GM18873 (cell line): ENCODE measurements around the gene SPATA12.

ENCODE experiments used
- ATAC-seq: cut with Tn5 transposase; IDR thresholded peaks from one replicate; pipeline ENCODE4 v1.9.1; 2021; ENCODE audit warnings: mild to moderate bottlenecking, moderate library complexity, moderate number of reproducible peaks; ENCODE audit not compliant: unreplicated experiment, low FRiP score

SPATA12 gene, protein sequence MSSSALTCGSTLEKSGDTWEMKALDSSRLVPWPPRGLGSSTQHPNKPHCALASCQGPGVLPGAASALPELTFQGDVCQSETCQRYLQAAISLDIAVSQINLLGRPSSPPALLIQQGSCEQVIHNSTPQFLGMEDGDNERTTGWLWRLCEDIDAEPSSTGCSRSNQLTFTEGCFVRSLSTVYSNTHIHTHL

DNA sequence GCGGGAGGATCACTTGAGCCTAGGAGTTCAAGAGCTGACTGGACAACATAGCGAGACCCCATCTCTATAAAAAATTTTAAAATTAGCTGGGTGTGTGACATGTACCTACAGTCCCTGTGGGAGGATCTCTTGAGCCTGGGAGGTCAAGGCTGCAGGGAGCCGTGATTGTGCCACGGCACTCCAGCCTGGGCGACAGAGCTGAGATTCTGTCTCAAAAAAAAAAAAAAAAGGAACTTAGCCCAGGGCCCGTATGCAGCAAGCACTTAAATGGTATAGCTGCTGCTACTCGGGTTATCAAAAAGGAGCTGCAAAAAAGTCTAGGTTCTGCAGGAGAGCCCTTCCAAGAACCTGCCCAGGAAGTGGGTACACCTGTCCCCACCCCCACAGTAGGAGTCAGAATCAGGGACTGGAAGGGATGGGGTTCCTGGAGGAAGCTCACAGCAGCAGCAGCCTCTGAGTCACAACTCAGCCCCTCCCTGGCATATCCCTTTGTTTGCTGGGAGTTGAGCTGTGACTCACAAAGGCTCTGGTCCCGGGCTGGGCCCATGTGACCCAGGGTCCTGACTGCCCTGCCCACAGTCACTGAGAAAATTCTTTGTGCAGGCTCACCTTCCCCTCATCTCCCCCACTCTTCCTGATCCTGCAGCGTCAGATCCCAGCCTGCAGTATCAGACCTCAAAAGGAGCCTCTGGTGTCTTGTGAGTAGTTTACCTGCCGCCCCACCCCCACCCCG is at the start of gene SPATA12:
Gene SPATA12 (plus strand): TSS at position 576 of the 733 bp plus-strand sequence. CDS start 13,031 bp downstream, outside the sequence.
- no peak for ATAC-seq

- ATAC-seq = no peak
Observed at GRCh38 chr3:57011022-57011421, 49.4 kb upstream of the SPATA12 start.

- no peak for ATAC-seq
Observed at GRCh38 chr3:57012847-57013246, 47.6 kb upstream of the SPATA12 start.

DNA sequence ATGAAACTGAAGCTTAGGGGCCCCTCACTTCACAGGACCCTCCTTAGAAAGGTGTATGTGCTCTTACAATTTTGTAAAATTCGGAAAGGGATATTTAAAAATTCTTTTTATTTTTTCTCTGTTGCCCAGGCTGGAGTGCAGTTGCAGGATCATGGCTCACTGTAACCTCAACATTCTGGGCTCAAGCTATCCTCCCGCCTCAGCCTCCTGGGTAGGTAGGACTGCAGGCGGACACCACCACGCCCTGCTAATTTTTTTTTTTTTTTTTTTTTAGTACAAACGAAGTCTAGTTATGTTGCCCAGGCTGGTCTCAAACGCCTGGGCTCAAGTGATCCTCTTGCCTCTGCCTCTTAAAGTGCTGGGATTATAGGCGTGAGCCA is 45.1 kb upstream of the SPATA12 start:
- no peak for ATAC-seq

GRCh38 chr3:57015912-57016311 is 44.6 kb upstream of the SPATA12 start:
- no peak for ATAC-seq

- ATAC-seq = no peak
Observed at GRCh38 chr3:57017459-57017845, 43.0 kb upstream of the SPATA12 start.

- no peak for ATAC-seq
Observed at GRCh38 chr3:57018246-57018645, 42.2 kb upstream of the SPATA12 start.

DNA sequence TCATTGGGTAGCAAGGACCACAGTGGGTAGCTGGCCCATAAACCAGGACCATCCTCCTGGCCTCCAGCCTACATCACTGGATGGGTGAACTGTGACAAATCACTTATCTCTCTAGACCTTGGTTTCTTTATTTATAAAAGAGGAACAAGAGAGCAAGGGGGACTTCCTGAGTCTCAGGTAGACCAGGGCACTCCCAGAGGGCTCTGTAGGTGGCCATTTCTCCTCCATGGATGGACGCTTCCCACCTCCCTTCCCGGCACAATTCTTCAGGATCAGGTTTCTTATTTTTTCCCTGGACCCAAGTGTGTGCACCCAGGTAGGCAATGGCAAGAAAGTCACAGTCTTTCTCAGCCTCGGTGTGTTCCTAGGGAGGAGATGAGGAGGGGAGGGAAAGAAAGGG is 41.4 kb upstream of the SPATA12 start:
- no peak for ATAC-seq

DNA sequence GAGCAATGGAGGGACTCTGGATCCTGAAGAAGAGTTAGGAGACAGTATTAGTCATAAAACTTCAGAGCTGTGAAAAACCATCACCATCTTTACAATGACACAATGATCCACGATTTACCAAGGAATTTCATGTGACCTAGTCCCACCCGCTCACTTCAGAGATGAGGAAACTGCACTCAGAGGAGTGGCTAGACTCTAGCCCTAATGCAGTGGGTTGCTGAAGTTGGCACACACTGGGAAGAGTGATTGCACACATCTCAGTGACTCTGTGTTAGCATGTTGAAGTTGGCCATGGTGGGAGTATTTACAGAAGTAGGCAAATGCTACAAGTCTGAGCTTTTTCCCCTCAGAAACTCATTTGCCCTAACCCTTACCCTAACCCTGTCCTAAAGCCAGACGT is 35.2 kb upstream of the SPATA12 start:
- ATAC-seq = no peak

- no peak for ATAC-seq
Observed at GRCh38 chr3:57026944-57027343, 33.5 kb upstream of the SPATA12 start.

DNA sequence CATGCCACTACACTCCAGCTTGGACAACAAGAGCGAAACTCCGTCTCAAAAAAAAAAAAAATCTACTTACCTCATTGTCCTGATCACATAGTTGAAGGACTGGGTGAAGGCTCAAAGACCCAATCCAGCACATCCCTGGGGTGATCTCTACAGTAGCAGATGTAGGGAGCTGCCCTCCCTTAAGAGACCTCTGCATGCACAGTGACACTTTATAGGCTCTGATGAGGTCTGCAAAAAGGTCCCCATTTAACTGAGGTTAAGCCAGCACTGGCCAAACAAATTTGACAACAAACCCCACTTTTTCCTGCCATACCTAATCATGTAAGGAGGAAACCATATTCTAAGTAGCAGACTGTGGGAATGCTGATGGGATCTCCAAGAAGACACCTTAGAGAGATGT is 31.1 kb upstream of the SPATA12 start:
- no peak for ATAC-seq

DNA sequence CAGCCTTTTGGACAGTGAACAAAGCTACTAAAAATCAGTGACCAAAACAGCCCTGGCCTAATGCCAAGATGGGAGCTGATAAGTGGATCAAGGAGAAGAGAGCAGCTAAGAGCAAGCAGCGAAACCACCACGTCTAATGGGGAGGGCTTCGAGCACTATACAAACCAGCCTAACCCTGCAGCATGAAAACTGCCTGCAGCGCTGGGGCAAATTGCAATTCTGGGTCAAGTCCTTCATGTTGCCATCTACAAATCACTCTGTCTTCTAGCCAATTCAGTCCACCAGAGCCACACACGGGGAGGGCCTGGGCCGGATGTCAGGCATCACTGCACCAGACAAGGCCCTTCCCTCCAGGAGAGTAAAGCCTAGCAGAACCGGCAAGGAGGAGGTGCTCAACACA is 30.5 kb upstream of the SPATA12 start:
- ATAC-seq = no peak

GRCh38 chr3:57030721-57031120 is 29.7 kb upstream of the SPATA12 start:
- ATAC-seq = no peak

- ATAC-seq = no peak
Observed at GRCh38 chr3:57031631-57032541, 28.6 kb upstream of the SPATA12 start.

GRCh38 chr3:57036952-57037351 is 23.5 kb upstream of the SPATA12 start:
- no peak for ATAC-seq

DNA sequence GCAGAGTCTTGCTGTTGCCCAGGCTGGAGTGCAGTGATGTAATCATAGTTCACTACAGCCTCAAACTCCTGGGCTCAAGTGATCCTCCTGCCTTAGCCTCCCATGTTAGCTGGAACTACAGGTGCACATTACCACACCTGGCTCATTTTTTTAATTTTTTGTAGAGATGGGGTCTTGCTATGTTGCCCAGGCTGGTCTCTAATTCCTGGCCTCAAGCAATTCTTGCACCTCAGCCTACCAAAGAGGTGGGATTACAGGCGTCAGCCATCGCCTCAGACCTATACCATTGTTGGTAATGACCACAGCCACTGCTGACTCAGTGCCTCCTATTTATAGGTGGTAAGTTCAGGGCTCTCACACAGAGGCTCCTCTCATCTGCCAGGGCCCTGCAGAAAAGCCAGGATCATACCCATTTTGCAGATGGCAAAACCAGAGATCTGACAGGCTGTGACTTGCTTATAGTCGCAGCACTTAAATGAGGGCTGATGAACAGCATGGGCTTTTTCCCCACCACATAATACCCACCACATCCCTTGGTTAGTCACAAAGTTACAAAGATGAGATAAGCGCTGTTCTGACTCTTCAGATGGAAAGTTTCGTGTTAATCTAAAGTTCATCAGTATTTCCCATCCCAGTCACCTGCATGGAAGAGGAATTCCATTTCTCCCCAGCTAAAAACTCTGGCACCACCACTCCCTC is 21.8 kb upstream of the SPATA12 start:
- ATAC-seq = no peak

GRCh38 chr3:57041674-57042073 is 18.8 kb upstream of the SPATA12 start:
- no peak for ATAC-seq

- ATAC-seq = no peak
Observed at GRCh38 chr3:57043518-57043917, 16.9 kb upstream of the SPATA12 start.

- ATAC-seq = no peak
Observed at GRCh38 chr3:57046101-57046765, 14.2 kb upstream of the SPATA12 start.

DNA sequence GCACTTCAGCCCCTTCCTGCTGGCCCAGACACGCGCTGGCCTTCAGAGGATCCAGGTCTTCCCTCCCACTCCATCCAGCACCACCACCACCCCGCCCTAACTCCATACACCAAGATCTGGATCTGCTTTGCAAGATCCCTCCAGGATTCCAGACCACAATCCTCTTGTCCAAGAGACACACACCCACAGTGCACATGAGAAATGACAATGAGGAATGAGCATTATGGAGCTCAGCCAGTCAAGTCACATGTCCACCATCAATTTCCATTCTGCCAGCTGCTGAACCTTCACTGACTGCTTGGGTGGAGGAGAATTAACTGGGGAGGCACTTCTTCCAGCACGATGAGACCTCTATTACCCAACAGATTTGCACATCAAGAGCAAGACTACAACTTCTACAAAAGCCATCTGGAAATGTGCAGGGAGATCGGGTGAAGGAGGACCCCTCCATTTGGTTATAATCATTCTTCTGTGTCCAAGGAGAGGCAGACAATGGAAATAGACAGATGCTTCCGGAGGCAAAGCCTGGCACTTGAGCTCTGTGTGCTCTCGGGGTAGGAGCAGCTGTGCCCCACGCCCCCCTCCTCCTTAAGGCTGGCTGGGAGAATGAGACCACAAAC is 12.3 kb upstream of the SPATA12 start:
- no peak for ATAC-seq
